Measurements from ENCODE around the gene PRKAG1. TPM values are rescaled to one million over a fixed set of nuclear protein-coding genes. Genes with fewer than 3 reads are reported as not detected.

PRKAG1 gene
- total RNA-seq, 1 experiment from 2014 or later: 41.6 TPM

DNA sequence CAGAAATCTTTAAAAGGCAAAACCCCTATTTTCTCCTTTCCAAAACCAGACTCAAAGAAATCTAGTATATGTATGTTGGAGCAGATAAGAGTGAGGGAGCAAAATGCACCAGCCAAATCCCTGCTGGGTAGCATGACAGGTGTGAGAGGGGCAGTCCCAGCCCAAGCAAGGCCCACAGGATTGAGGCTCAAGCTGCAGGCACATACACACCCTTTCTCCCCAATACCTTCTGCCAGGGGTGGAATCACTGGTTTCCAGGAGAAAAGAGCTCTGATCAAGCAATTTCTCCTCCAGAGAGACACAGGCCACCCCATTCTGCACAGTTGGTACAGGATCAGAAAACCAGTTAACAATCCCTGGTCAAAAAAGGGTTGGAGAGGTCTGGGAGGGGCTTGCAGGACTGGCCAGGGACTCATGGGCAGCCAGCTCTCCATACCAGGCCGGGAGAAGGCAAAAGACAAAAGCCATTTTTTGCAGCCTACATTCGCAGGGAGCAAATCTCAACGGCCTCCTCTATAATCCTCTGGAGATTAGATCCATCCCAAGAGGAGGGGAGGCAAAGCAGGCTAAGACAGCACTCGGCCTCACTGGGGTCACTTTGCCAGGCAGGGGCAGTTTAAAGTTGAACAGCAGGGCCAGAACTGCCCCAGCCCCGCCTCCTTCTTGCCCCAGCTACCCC is 39.9 kb upstream of the PRKAG1 start (continued):
- TF ChIP-seq, protein P1, sequence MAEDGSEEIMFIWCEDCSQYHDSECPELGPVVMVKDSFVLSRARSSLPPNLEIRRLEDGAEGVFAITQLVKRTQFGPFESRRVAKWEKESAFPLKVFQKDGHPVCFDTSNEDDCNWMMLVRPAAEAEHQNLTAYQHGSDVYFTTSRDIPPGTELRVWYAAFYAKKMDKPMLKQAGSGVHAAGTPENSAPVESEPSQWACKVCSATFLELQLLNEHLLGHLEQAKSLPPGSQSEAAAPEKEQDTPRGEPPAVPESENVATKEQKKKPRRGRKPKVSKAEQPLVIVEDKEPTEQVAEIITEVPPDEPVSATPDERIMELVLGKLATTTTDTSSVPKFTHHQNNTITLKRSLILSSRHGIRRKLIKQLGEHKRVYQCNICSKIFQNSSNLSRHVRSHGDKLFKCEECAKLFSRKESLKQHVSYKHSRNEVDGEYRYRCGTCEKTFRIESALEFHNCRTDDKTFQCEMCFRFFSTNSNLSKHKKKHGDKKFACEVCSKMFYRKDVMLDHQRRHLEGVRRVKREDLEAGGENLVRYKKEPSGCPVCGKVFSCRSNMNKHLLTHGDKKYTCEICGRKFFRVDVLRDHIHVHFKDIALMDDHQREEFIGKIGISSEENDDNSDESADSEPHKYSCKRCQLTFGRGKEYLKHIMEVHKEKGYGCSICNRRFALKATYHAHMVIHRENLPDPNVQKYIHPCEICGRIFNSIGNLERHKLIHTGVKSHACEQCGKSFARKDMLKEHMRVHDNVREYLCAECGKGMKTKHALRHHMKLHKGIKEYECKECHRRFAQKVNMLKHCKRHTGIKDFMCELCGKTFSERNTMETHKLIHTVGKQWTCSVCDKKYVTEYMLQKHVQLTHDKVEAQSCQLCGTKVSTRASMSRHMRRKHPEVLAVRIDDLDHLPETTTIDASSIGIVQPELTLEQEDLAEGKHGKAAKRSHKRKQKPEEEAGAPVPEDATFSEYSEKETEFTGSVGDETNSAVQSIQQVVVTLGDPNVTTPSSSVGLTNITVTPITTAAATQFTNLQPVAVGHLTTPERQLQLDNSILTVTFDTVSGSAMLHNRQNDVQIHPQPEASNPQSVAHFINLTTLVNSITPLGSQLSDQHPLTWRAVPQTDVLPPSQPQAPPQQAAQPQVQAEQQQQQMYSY (CRISPR knock-in tag; IDR thresholded peaks at IDR 0.05): no peak
- TF ChIP-seq, protein P2, sequence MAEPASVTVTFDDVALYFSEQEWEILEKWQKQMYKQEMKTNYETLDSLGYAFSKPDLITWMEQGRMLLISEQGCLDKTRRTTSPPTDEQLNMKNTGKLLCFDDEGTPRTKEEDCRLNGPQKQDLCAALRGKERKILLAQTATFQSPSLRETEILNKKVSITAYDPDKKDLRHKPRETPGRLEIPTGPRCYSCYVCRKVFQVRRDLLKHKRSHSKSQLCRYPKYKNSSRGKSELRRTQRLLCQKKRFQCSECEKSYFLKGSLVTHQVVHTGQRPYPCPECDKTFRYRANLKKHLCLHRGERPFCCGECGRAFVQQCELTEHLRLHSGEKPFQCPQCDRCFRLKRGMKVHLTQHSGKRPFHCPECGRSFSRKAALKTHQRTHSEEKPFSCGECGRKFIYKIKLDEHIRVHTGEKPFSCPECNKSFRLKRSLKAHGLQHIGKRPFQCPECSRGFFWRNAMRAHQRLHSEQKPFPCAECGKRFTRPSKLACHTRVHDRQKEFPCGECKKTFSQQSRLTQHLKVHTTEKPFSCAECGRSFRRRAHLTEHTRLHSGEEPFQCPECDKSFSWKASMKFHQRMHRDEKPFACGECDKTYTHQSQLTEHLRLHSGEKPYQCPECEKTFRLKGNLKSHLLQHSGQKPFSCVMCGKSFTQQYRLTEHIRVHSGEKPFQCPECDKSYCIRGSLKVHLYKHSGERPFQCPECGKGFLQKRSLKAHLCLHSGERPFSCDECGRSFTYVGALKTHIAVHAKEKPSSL (CRISPR knock-in tag; conservative IDR thresholded peaks at IDR 0.05): no peak
- TF ChIP-seq ZNF396 (CRISPR knock-in tag; IDR thresholded peaks at IDR 0.05; ENCODE audit: borderline replicate concordance) (no peak), ESRRA (CRISPR knock-in tag; IDR thresholded peaks at IDR 0.05; ENCODE audit: borderline replicate concordance) (no peak)

GRCh38 chr12:49057888-49058287 is 39.3 kb upstream of the PRKAG1 start:
- Mint-ChIP-seq H3K4me1 (peaks cover 43% of the 10 kb centered on the region), H3K9me3 (no peaks in the 10 kb centered on the region), H3K4me3 (peak overlapping the region; percentile 96), H3K36me3 (peaks cover 29% of the 10 kb centered on the region), H3K27ac (peak overlapping the region; percentile 74; the same call in 1 of the 2 replicates), H3K27me3 (ENCODE audit: low read depth) (no peaks in the 10 kb centered on the region)
- no peak for DNase-seq (ENCODE audit: low spot score)
- ChIA-PET POLR2A (interaction anchor here (0.9 kb wide), 1 partner anchor 130 kb away, joined by 3 read pairs; no protein-coding TSS in a partner anchor), CTCF (interaction anchor here (0.7 to 3.2 kb wide), 7 partner anchors 10 to 273 kb away, joined by 3 to 23 read pairs (median 5); no protein-coding TSS in a partner anchor)
- TF ChIP-seq GTF2I (CRISPR knock-in tag; conservative IDR thresholded peaks at IDR 0.05): no peak
- TF ChIP-seq EMX1 (CRISPR knock-in tag; IDR thresholded peaks at IDR 0.05): no peak
- TF ChIP-seq, protein P3, sequence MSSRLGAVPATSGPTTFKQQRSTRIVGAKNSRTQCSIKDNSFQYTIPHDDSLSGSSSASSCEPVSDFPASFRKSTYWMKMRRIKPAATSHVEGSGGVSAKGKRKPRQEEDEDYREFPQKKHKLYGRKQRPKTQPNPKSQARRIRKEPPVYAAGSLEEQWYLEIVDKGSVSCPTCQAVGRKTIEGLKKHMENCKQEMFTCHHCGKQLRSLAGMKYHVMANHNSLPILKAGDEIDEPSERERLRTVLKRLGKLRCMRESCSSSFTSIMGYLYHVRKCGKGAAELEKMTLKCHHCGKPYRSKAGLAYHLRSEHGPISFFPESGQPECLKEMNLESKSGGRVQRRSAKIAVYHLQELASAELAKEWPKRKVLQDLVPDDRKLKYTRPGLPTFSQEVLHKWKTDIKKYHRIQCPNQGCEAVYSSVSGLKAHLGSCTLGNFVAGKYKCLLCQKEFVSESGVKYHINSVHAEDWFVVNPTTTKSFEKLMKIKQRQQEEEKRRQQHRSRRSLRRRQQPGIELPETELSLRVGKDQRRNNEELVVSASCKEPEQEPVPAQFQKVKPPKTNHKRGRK (CRISPR knock-in tag; IDR thresholded peaks at IDR 0.05; ENCODE audit: borderline replicate concordance): no peak
- no peak for TF ChIP-seq CBFB (CRISPR knock-in tag; IDR thresholded peaks at IDR 0.05; ENCODE audit: low read depth)
- no peak for TF ChIP-seq ATF1 (CRISPR knock-in tag; IDR thresholded peaks at IDR 0.05)
- no peak for TF ChIP-seq TEAD4 (CRISPR knock-in tag; IDR thresholded peaks at IDR 0.05)
- TF ChIP-seq HMGXB4 (CRISPR knock-in tag; IDR thresholded peaks at IDR 0.05): no peak
- TF ChIP-seq SP1 (CRISPR knock-in tag; conservative IDR thresholded peaks at IDR 0.05): no peak
- no peak for TF ChIP-seq ETV6 (CRISPR knock-in tag; IDR thresholded peaks at IDR 0.05)
- TF ChIP-seq SMAD3 (CRISPR knock-in tag; IDR thresholded peaks at IDR 0.05; ENCODE audit: borderline replicate concordance): no peak
- TF ChIP-seq ZNF219 (CRISPR knock-in tag; IDR thresholded peaks at IDR 0.05; ENCODE audit: borderline replicate concordance): no peak
- no peak for TF ChIP-seq MYBL2 (CRISPR knock-in tag; IDR thresholded peaks at IDR 0.05)
- ATAC-seq: no peak
